Fibroblast of lung (primary cell): ENCODE data around the gene PGGHG. TPM values are rescaled to one million over a fixed set of nuclear protein-coding genes. Genes with fewer than 3 reads are reported as not detected.

Experiments
- DNase-seq, 2 donors: peaks; one replicate each; pipeline versions ENCODE4 v3.0.0 to v3.0.0-alpha.2; 2010; ENCODE audit warnings: low read depth in 2 of 2
- H2AFZ ChIP-seq: 2 replicates; pipeline ENCODE4 v1.5.1; 2012; ENCODE audit warnings: low read length, control low read depth, inconsistent platforms
- H3K27ac ChIP-seq: 2 replicates; pipeline ENCODE4 v1.5.1; 2011; ENCODE audit warnings: low read length, control low read depth; ENCODE audit not compliant: insufficient read depth
- H3K27me3 ChIP-seq: 2 replicates; pipeline ENCODE4 v1.5.1; 2011; ENCODE audit warnings: mild to moderate bottlenecking, low read length; ENCODE audit not compliant: control insufficient read depth, insufficient read depth
- H3K36me3 ChIP-seq: 2 replicates; pipeline ENCODE4 v1.5.1; 2011; ENCODE audit warnings: low read length; ENCODE audit not compliant: control insufficient read depth, insufficient read depth
- H3K4me1 ChIP-seq: 2 replicates; pipeline ENCODE4 v1.5.1; 2011; ENCODE audit warnings: low read length; ENCODE audit not compliant: control insufficient read depth, insufficient read depth; ENCODE audit errors: extremely low read depth
- H3K4me2 ChIP-seq: 2 replicates; pipeline ENCODE4 v1.5.1; 2011; ENCODE audit warnings: low read length, control low read depth; ENCODE audit not compliant: insufficient read depth; ENCODE audit errors: extremely low read depth
- H3K4me3 ChIP-seq, 4 experiments: fragments of 200-600 bp in 1 of 4; sonication (generic) in 1 of 4; replicated peaks in 1 of 4; 2 replicates each; pipeline ENCODE4 v1.5.1; 2011 to 2016; ENCODE audit warnings: low read length in 4 of 4, low read depth in 3 of 4, mild to moderate bottlenecking in 3 of 4, control low read depth in 2 of 4, inconsistent platforms in 1 of 4, mixed read lengths in 1 of 4; ENCODE audit not compliant: insufficient read depth in 1 of 4; ENCODE audit errors: control extremely low read depth in 1 of 4
- H3K79me2 ChIP-seq: 2 replicates; pipeline ENCODE4 v1.5.1; 2012; ENCODE audit warnings: mild to moderate bottlenecking, low read length, inconsistent platforms; ENCODE audit not compliant: control insufficient read depth, insufficient read depth
- H3K9ac ChIP-seq: 2 replicates; pipeline ENCODE4 v1.5.1; 2011; ENCODE audit warnings: mild to moderate bottlenecking, low read length, control low read depth; ENCODE audit not compliant: insufficient read depth
- H3K9me3 ChIP-seq: 2 replicates; pipeline ENCODE4 v1.5.1; 2012; ENCODE audit warnings: low read depth, low read length; ENCODE audit not compliant: control insufficient read depth, insufficient read depth
- H4K20me1 ChIP-seq: 2 replicates; pipeline ENCODE4 v1.5.1; 2011; ENCODE audit warnings: low read length; ENCODE audit not compliant: control insufficient read depth, insufficient read depth; ENCODE audit errors: extremely low read depth
- CTCF ChIP-seq, 2 donors: IDR thresholded peaks in 1 of 2; conservative IDR thresholded peaks in 1 of 2; 1 replicate in 1 of 2; 2 replicates in 1 of 2; pipeline ENCODE4 v1.5.1; 2011 to 2012; ENCODE audit warnings: low read length in 2 of 2, control low read depth in 1 of 2, inconsistent platforms in 1 of 2, low read depth in 1 of 2, mild to moderate bottlenecking in 1 of 2
- EZH2 ChIP-seq: IDR thresholded peaks from 2 replicates; pipeline ENCODE4 v1.5.1; 2012; ENCODE audit warnings: low read length, control low read depth, mild to moderate bottlenecking; ENCODE audit errors: missing control alignments
- polyA plus RNA-seq, 2 donors: library from polyadenylated mRNA; depleted of rRNA in 1 of 2; stranded (reverse) in 1 of 2; unstranded in 1 of 2; fragments of >200 nt; gene quantifications; 2 replicates each; pipeline ENCODE4 v1.2.1, GENCODE V29; 2011 to 2012; ENCODE audit warnings: missing spikeins in 1 of 2
- total RNA-seq: library from RNA; depleted of rRNA; stranded (reverse); fragments of >200 nt; gene quantifications from 2 replicates; pipeline ENCODE4 v1.2.1, GENCODE V29; 2014

PGGHG gene
- total and polyA plus RNA-seq, 2 donors (not counting 1 experiment from before 2014, with no cell fraction given), result 4.6 to 8.4 TPM

- H4K20me1 ChIP-seq, result no peaks in the 10 kb centered on the region
- no peaks in the 10 kb centered on the region for H3K79me2 ChIP-seq
- no peaks in the 10 kb centered on the region for H3K36me3 ChIP-seq
- no peaks in the 10 kb centered on the region for H3K9me3 ChIP-seq
- H3K4me3 ChIP-seq, result no peak overlapping the region
- no peak for DNase-seq
- H2AFZ ChIP-seq, result no peak overlapping the region
- H3K4me2 ChIP-seq, result no peak overlapping the region
- H3K27ac ChIP-seq, result no peak overlapping the region
- H3K4me1 ChIP-seq, result no peaks in the 10 kb centered on the region
- H3K27me3 ChIP-seq, result peaks cover 5% of the 10 kb centered on the region
- TF ChIP-seq CTCF (conservative IDR thresholded peaks at IDR 0.05 in 1 of 2, IDR thresholded peaks at IDR 0.05 in 1 of 2; ENCODE audit: low read depth in 1 of 2, low read length in 2 of 2), result no peak
- no peak overlapping the region for H3K9ac ChIP-seq
These were observed 1.8 kb downstream of the PGGHG start for GRCh38 chr11:290621-291231.

DNA sequence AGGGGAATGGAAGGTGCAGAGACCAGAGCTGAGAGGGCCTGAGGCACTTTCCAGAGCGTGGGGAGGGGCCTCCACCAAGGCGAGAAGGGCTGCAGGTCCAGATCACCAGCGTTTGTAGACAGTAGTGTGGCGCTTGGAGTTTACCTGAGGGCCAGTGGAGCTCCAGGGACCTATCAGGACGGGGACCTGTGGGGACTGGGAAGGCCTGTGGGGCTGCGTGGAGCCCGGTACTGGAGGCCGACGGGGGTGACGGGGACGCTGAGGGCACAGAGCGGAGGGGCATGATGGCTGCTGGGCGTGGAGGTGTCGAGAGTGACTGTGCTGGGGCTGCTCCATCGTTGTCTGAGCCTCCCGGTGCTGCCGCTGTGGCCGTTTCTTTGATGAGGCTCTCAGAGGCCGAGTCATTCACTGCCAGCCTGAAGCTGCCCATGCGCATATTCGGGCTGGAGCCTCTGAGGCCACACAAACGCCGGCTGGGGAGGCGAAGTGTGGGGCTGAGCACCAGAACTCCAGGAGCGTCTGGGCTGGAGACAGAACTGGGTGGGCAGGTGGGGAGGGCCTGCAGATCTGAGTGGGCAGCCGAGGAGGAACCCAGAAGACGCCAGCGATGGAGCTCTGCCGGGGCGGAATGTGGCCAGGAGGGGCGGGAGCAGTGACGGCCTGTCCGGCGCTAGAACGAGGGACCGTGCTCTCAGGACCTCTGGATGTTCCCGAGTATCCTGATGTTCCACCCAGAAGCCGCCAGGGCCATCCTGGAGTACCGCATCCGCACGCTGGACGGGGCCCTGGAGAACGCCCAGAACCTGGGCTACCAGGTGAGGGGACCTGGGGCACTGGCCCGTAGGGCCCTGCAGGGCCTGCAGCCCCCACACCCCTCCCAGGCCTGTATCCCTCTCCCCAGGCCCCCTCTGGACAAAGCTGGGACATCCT, 2.6 kb downstream of the PGGHG start:
- Histone ChIP-seq H3K79me2 (no peaks in the 10 kb centered on the region), H3K4me2 (no peak overlapping the region), H3K27ac (no peak overlapping the region), H3K36me3 (no peaks in the 10 kb centered on the region), H3K4me1 (no peaks in the 10 kb centered on the region), H2AFZ (no peak overlapping the region), H3K4me3 (no peak overlapping the region), H3K9me3 (no peaks in the 10 kb centered on the region), H3K27me3 (peaks cover 9% of the 10 kb centered on the region), H4K20me1 (no peaks in the 10 kb centered on the region), H3K9ac (no peak overlapping the region)
- TF ChIP-seq EZH2, result no peak
- TF ChIP-seq CTCF (conservative IDR thresholded peaks at IDR 0.05 in 1 of 2, IDR thresholded peaks at IDR 0.05 in 1 of 2; ENCODE audit: low read depth in 1 of 2, low read length in 2 of 2), result no peak
- no peak for DNase-seq

DNA sequence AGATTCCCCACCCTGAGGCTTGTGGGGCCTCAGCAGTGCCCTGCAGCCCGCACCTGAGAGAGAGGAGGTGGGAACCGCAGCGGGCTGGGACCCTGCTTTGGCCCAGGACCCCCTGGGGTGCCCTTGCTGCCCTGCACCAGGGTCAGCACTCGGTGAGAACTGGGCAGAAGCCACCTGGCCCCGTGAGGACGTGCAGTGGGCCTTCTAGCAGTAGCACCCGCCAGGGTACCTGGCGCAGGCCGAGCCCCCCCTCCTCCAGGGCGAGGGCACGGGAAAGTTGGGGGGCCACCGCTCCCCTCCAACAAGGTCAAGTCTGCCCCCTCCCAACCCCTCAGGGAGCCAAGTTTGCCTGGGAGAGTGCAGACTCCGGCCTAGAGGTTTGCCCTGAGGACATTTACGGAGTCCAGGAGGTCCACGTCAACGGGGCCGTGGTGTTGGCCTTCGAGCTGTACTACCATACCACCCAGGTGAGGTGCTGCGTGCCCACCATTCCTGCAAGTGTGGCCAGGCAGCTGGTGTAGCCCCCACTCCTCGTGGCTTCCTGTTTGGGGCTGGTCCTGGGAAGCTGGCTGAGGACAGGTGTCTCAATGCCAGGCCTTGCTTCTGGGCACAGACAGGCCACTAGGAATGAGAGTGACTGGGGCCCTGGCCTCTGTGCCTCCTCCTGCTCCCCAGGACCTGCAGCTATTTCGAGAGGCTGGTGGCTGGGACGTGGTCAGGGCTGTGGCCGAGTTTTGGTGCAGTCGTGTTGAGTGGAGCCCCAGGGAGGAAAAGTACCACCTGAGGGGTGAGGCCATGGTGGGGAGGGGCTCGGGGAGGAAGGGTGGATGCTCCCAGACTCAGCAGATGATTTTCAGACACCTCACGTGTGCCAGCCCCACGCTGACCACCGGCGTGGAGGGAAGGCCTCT, 3.5 kb downstream of the PGGHG start:
- H3K27ac ChIP-seq, result no peak overlapping the region
- H3K9ac ChIP-seq, result no peak overlapping the region
- no peaks in the 10 kb centered on the region for H3K4me1 ChIP-seq
- H3K79me2 ChIP-seq, result no peaks in the 10 kb centered on the region
- H2AFZ ChIP-seq, result no peak overlapping the region
- no peaks in the 10 kb centered on the region for H3K9me3 ChIP-seq
- no peaks in the 10 kb centered on the region for H4K20me1 ChIP-seq
- no peak overlapping the region for H3K4me3 ChIP-seq
- H3K27me3 ChIP-seq, result peaks cover 9% of the 10 kb centered on the region
- no peak for DNase-seq
- no peak for TF ChIP-seq EZH2
- no peak for TF ChIP-seq CTCF (conservative IDR thresholded peaks at IDR 0.05 in 1 of 2, IDR thresholded peaks at IDR 0.05 in 1 of 2; ENCODE audit: low read depth in 1 of 2, low read length in 2 of 2)
- no peak overlapping the region for H3K4me2 ChIP-seq
- no peaks in the 10 kb centered on the region for H3K36me3 ChIP-seq
